HK-2 (cell line): ENCODE data around the gene DEF6.
A peak's percentile ranks its signal among the peaks of the same experiment; 100 is the strongest.

Experiments used
- DNase-seq: peaks from one replicate; pipeline ENCODE4 v3.0.0-alpha.2; 2018; ENCODE audit not compliant: unreplicated experiment

The DEF6 gene

GRCh38 chr6:35343835-35344550 is 46.4 kb downstream of the DEF6 start:
- no peak for DNase-seq

- DNase-seq: no peak
Measured at GRCh38 chr6:35351422-35351821, 53.8 kb downstream of the DEF6 start.

GRCh38 chr6:35352735-35353134 is 55.1 kb downstream of the DEF6 start:
- DNase-seq: no peak

- no peak for DNase-seq
Measured at GRCh38 chr6:35354361-35355135, 56.9 kb downstream of the DEF6 start.

GRCh38 chr6:35356391-35356790 is 58.8 kb downstream of the DEF6 start:
- no peak for DNase-seq

GRCh38 chr6:35357677-35358076 is 60.1 kb downstream of the DEF6 start:
- no peak for DNase-seq

GRCh38 chr6:35358086-35358485 is 60.5 kb downstream of the DEF6 start:
- no peak for DNase-seq

- no peak for DNase-seq
Measured at GRCh38 chr6:35359346-35359743, 61.7 kb downstream of the DEF6 start.

- peak; percentile 57 for DNase-seq
Measured at GRCh38 chr6:35359744-35360348, 62.2 kb downstream of the DEF6 start.

GRCh38 chr6:35360349-35361138 is 62.9 kb downstream of the DEF6 start:
- DNase-seq: no peak

- DNase-seq: no peak
Measured at GRCh38 chr6:35362200-35362599, 64.6 kb downstream of the DEF6 start.

GRCh38 chr6:35363293-35363750 is 65.7 kb downstream of the DEF6 start:
- no peak for DNase-seq

GRCh38 chr6:35365594-35366203 is 68.1 kb downstream of the DEF6 start:
- DNase-seq: no peak

GRCh38 chr6:35366204-35366596 is 68.6 kb downstream of the DEF6 start:
- no peak for DNase-seq

GRCh38 chr6:35367646-35368037 is 70.0 kb downstream of the DEF6 start:
- DNase-seq: no peak

- no peak for DNase-seq
Measured at GRCh38 chr6:35368038-35368887, 70.6 kb downstream of the DEF6 start.

GRCh38 chr6:35370124-35370741 is 72.6 kb downstream of the DEF6 start:
- DNase-seq: peak; percentile 88

- DNase-seq: no peak
Measured at GRCh38 chr6:35370785-35371493, 73.3 kb downstream of the DEF6 start.
